ENCODE data around the gene MACF1. TPM values are rescaled to one million over a fixed set of nuclear protein-coding genes. Genes with fewer than 3 reads are reported as not detected.

The MACF1 gene
- total RNA-seq, 1 experiment from 2014 or later = 104 TPM

- BruUV-seq (replicated peaks) = no TSS peak
- H3K4me1 ChIP-seq = peaks cover 40% of the 10 kb centered on the region
- no peak for DNase-seq
- ChIA-PET CTCF (no interaction called here), POLR2A (no interaction called here)
- H3K9me3 ChIP-seq = no peaks in the 10 kb centered on the region
- no peaks in the 10 kb centered on the region for H3K36me3 ChIP-seq (ENCODE audit: control insufficient read depth, insufficient read depth, low read length)
- TF ChIP-seq CTCF (IDR thresholded peaks at IDR 0.05; ENCODE audit: insufficient read depth in 1 of 2, low read depth in 1 of 2, low read length in 1 of 2, severe bottlenecking in 1 of 2, unreplicated experiment in 1 of 2) = no peak
- peaks cover 14% of the 10 kb centered on the region for H3K36me3 Mint-ChIP-seq (ENCODE audit: insufficient read depth, unreplicated experiment)
- H3K27me3 Mint-ChIP-seq (ENCODE audit: insufficient read depth, unreplicated experiment) = no peaks in the 10 kb centered on the region
- H3K4me3 ChIP-seq (ENCODE audit: low read depth, low read length) = no peak overlapping the region
- no peaks in the 10 kb centered on the region for H3K27me3 ChIP-seq (replicated peaks; ENCODE audit: control insufficient read depth, insufficient read depth, low read length)
- H3K9me3 Mint-ChIP-seq (ENCODE audit: unreplicated experiment) = no peaks in the 10 kb centered on the region
- intact Hi-C loops (cut with micrococcal nuclease; ENCODE audit: unreplicated experiment) = loop anchor here (1.0 to 2.0 kb wide), 3 partner anchors 112 to 145 kb away; no protein-coding TSS in a partner anchor
- H3K27ac Mint-ChIP-seq (ENCODE audit: unreplicated experiment) = no peak overlapping the region
- H3K4me3 Mint-ChIP-seq (ENCODE audit: unreplicated experiment) = no peak overlapping the region
- H3K4me1 Mint-ChIP-seq (ENCODE audit: low read depth, unreplicated experiment) = peaks cover 35% of the 10 kb centered on the region
Observed at GRCh38 chr1:39266792-39267191, 62.3 kb downstream of the MACF1 start.

GRCh38 chr1:39268112-39268581 is 63.7 kb downstream of the MACF1 start:
- H3K4me1 ChIP-seq = peaks cover 53% of the 10 kb centered on the region
- intact Hi-C loops (cut with micrococcal nuclease; ENCODE audit: unreplicated experiment) = no loop called here
- H3K27me3 Mint-ChIP-seq (ENCODE audit: insufficient read depth, unreplicated experiment) = no peaks in the 10 kb centered on the region
- H3K9me3 ChIP-seq = no peaks in the 10 kb centered on the region
- H3K36me3 ChIP-seq (ENCODE audit: control insufficient read depth, insufficient read depth, low read length) = no peaks in the 10 kb centered on the region
- H3K4me1 Mint-ChIP-seq (ENCODE audit: low read depth, unreplicated experiment) = peaks cover 48% of the 10 kb centered on the region
- CTCF ChIA-PET = interaction anchor here (0.9 to 1.3 kb wide), 3 partner anchors 9 to 169 kb away, joined by 3 to 6 read pairs (median 4); no protein-coding TSS in a partner anchor
- peak overlapping the region; percentile 69 for H3K4me3 Mint-ChIP-seq (ENCODE audit: unreplicated experiment)
- H3K9me3 Mint-ChIP-seq (ENCODE audit: unreplicated experiment) = no peaks in the 10 kb centered on the region
- H3K36me3 Mint-ChIP-seq (ENCODE audit: insufficient read depth, unreplicated experiment) = peaks cover 14% of the 10 kb centered on the region
- H3K27ac Mint-ChIP-seq (ENCODE audit: unreplicated experiment) = peak overlapping the region; percentile 75
- no peak overlapping the region for H3K4me3 ChIP-seq (ENCODE audit: low read depth, low read length)
- POLR2A ChIA-PET = no interaction called here
- H3K27me3 ChIP-seq (replicated peaks; ENCODE audit: control insufficient read depth, insufficient read depth, low read length) = no peaks in the 10 kb centered on the region
- DNase-seq = no peak
- TF ChIP-seq CTCF (IDR thresholded peaks at IDR 0.05; ENCODE audit: insufficient read depth in 1 of 2, low read depth in 1 of 2, low read length in 1 of 2, severe bottlenecking in 1 of 2, unreplicated experiment in 1 of 2) = no peak
- no TSS peak for BruUV-seq (replicated peaks)

- Mint-ChIP-seq H3K27me3 (ENCODE audit: insufficient read depth, unreplicated experiment) (no peaks in the 10 kb centered on the region), H3K9me3 (ENCODE audit: unreplicated experiment) (no peaks in the 10 kb centered on the region), H3K4me3 (ENCODE audit: unreplicated experiment) (peak overlapping the region; percentile 69), H3K36me3 (ENCODE audit: insufficient read depth, unreplicated experiment) (peaks cover 14% of the 10 kb centered on the region), H3K27ac (ENCODE audit: unreplicated experiment) (peak overlapping the region; percentile 75), H3K4me1 (ENCODE audit: low read depth, unreplicated experiment) (peaks cover 49% of the 10 kb centered on the region)
- Histone ChIP-seq H3K36me3 (ENCODE audit: control insufficient read depth, insufficient read depth, low read length) (no peaks in the 10 kb centered on the region), H3K9me3 (no peaks in the 10 kb centered on the region), H3K27me3 (replicated peaks; ENCODE audit: control insufficient read depth, insufficient read depth, low read length) (no peaks in the 10 kb centered on the region), H3K4me1 (peaks cover 61% of the 10 kb centered on the region), H3K4me3 (ENCODE audit: low read depth, low read length) (no peak overlapping the region)
- no TSS peak for BruUV-seq (replicated peaks)
- no peak for DNase-seq
- no peak for TF ChIP-seq CTCF (IDR thresholded peaks at IDR 0.05; ENCODE audit: insufficient read depth in 1 of 2, low read depth in 1 of 2, low read length in 1 of 2, severe bottlenecking in 1 of 2, unreplicated experiment in 1 of 2)
- ChIA-PET POLR2A (no interaction called here), CTCF (interaction anchor here (1.1 to 1.3 kb wide), 2 partner anchors 10 to 170 kb away, joined by 4 to 6 read pairs; no protein-coding TSS in a partner anchor)
- intact Hi-C loops (cut with micrococcal nuclease; ENCODE audit: unreplicated experiment) = no loop called here
Observed at GRCh38 chr1:39268906-39269305, 64.4 kb downstream of the MACF1 start.

Measured in Caco-2 (cell line).